GM10266 (cell line): ENCODE results near the gene IGSF23.

Source experiments
- DNase-seq: peaks from one replicate; pipeline ENCODE4 v3.0.0; 2012; ENCODE audit errors: extremely low spot score
- TF ChIP-seq, protein P1 (sequence below): IDR thresholded peaks from 2 replicates; pipeline ENCODE4 v1.5.1; 2012; ENCODE audit warnings: mild to moderate bottlenecking, low read depth; ENCODE audit not compliant: control insufficient read depth, insufficient read depth; ENCODE audit errors: missing control alignments

IGSF23 gene

DNA sequence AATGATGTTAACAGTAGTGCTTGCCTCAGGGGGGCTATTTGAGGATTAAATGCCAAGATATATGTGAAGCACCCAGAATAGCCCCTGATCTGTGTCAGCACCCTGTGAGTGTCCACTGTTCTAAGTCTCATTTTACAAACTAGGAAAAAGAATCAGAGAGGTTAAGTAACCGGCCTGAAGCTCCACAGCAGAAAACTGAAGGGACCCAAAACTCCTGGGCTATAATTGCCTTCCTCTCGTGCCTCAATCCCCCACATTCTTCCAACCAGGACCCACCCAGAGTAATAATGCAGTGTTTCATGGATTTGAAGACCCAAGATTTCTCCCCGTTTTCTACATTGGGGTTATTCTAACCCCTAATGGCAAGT lies 32.7 kb downstream of the IGSF23 start:
- DNase-seq: no peak
- TF ChIP-seq, protein P1, sequence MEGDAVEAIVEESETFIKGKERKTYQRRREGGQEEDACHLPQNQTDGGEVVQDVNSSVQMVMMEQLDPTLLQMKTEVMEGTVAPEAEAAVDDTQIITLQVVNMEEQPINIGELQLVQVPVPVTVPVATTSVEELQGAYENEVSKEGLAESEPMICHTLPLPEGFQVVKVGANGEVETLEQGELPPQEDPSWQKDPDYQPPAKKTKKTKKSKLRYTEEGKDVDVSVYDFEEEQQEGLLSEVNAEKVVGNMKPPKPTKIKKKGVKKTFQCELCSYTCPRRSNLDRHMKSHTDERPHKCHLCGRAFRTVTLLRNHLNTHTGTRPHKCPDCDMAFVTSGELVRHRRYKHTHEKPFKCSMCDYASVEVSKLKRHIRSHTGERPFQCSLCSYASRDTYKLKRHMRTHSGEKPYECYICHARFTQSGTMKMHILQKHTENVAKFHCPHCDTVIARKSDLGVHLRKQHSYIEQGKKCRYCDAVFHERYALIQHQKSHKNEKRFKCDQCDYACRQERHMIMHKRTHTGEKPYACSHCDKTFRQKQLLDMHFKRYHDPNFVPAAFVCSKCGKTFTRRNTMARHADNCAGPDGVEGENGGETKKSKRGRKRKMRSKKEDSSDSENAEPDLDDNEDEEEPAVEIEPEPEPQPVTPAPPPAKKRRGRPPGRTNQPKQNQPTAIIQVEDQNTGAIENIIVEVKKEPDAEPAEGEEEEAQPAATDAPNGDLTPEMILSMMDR: no peak

GRCh38 chr19:44647144-44647543 lies 33.8 kb downstream of the IGSF23 start:
- TF ChIP-seq, protein P1: no peak
- DNase-seq: no peak

DNA sequence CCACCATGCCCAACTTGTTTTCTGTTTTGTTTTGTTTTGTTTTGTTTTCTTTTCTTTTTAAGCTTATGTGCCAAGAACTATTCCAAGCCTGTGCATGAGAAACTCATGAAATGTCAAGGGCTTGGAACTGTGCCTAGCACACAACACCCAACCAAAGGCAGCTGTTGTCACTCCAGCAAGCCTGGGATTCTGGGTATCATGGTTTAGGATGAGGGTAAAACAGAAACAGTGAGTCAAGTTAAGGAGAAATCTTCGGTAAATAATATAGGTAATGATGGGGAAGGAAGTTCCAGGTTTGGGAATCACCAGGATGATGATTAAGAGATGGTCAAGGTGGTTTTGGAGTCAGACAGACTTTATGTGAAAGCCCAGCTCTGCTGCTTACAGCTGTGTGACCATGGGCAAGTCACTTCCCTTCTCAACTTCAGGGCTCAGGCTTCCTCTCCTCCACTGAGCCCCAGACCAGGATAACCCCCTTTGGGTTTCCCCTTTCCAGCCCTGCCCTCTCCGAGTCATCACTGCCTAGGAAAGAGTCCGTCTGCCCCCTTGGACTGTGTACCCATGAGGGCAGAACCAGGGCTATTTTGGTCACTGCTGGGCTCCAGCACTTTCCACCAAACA lies 35.4 kb downstream of the IGSF23 start:
- TF ChIP-seq, protein P1: no peak
- no peak for DNase-seq

GRCh38 chr19:44649578-44650145 lies 36.3 kb downstream of the IGSF23 start:
- TF ChIP-seq, protein P1: no peak
- no peak for DNase-seq

DNA sequence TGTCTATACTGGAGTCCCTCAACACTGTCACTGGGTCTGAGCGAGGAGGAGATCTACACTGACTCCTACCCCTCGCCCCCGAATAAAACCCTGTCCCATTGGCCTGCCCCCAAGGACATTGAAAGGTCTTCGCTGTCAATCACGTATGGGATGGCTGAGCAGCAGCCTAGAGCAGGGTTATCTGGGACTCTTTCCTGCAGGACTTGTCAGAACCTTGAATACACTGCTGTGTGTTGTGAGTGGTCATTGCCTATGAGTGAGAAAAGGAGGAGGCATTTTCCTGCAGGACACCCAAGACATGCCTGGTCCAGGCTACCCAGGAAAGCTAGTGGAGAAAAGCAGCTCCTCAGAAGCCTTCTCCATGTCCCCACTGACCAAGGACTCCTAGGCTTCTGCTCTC lies 40.0 kb downstream of the IGSF23 start:
- TF ChIP-seq, protein P1: no peak
- no peak for DNase-seq

DNA sequence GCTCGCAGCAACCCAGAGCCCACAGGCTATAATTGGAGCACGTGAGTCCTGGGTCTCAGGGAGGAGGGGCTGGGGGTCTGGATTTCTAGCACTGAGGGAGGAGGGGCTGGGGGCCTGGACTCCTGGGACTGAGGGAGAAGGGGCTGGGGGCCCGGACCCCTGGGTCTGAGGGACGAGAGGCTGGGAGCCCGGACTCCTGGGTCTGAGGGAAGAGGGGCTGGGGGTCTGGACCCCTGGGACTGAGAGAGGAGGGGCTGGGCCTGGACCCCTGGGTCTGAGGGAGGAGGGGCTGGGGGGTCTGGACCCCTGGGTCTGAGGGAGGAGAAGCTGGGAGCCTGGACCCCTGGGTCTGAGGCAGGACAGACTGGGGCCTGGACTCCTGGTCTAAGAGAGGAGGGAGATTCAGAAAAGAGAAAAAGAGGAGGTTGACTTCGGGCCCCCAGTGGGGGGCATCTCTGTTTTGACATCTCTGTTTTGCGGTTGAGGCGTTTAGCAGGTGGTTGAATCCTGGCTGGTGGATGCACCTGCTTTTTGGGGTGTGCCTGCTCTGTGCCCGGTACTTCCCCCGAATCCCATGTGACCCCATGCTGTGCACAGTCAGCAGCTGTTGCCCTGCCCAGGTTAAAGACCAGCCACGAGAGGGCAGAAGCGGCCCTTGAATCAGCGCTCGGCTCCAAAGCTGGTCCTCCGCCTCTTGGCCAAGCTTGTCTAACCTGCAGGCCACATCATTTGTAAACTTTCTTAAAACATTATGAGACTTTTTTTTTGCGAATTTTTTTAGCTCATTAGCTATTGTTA lies 40.8 kb downstream of the IGSF23 start:
- peak; percentile 85 for DNase-seq
- TF ChIP-seq, protein P1: peak; percentile 90

- peak; percentile 77 for DNase-seq
These were observed 44.0 kb downstream of the IGSF23 start for GRCh38 chr19:44657211-44657921.

More at GRCh38 chr19:44657211-44657921, 44.0 kb downstream of the IGSF23 start:
- TF ChIP-seq, protein P1: peak; percentile 89
